GM12878 (cell line): ENCODE data around the gene PRKCI. TPM values are rescaled to one million over a fixed set of nuclear protein-coding genes. Genes with fewer than 3 reads are reported as not detected.

Source experiments
- ATAC-seq: fragments of 200-7000 bp; cut with Tn5 transposase; 3 replicates; pipeline ENCODE4 v1.9.1; 2020; ENCODE audit warnings: mild to moderate bottlenecking, moderate library complexity
- BruUV-seq: library from RNA; stranded (reverse); fragments of 400-500 nt; replicated peaks from 2 replicates; lab custom pipeline; 2021; lab: Mats Ljungman, UMichigan
- CTCF ChIA-PET: fragments of 300-600 bp; sonication (Branson Sonifier 250); formaldehyde crosslinking; extraction: SDS; loops from one replicate; lab custom pipeline; 2021; ENCODE audit warnings: inconsistent platforms; lab: Yijun Ruan, JAX
- POLR2A ChIA-PET: fragments of 350-600 bp; formaldehyde crosslinking; extraction: SDS; loops from one replicate; lab custom pipeline; 2021; ENCODE audit warnings: inconsistent platforms; lab: Charles Lee
- RAD21 ChIA-PET: fragments of 300-600 bp; sonication (Branson Sonifier 250); formaldehyde crosslinking; loops from one replicate; lab custom pipeline; 2023; ENCODE audit warnings: antibody characterized with exemption; ENCODE audit not compliant: unreplicated experiment; lab: Charles Lee
- SMC1A ChIA-PET: fragments of 300-600 bp; sonication (Branson Sonifier 250); formaldehyde crosslinking; loops from one replicate; lab custom pipeline; 2023; ENCODE audit not compliant: unreplicated experiment, uncharacterized antibody; lab: Charles Lee
- DNase-seq: peaks from one replicate; pipeline ENCODE4 v3.0.0-alpha.2; 2011; ENCODE audit warnings: low read depth, low spot score
- FAIRE-seq: peaks from 3 replicates; lab custom pipeline; 2011; peaks lifted over from hg19 to GRCh38; lab: Jason Lieb, UNC
- H2AFZ ChIP-seq: 2 replicates; pipeline ENCODE4 v1.6.0; 2011; ENCODE audit warnings: low read depth, low read length, control low read depth; ENCODE audit not compliant: control insufficient read depth
- H3K27ac ChIP-seq: 2 replicates; pipeline ENCODE4 v1.5.1; 2011; ENCODE audit warnings: control low read depth; ENCODE audit not compliant: control insufficient read depth, insufficient read depth
- H3K27me3 ChIP-seq, 2 experiments: replicated peaks in 1 of 2; 2 replicates each; pipeline versions ENCODE4 v1.6.0 to v1.6.1; 2011; ENCODE audit warnings: low read length in 1 of 2; ENCODE audit not compliant: control insufficient read depth in 2 of 2, insufficient read depth in 2 of 2
- H3K36me3 ChIP-seq, 2 experiments: 2 replicates each; pipeline ENCODE4 v1.5.1; 2011; ENCODE audit warnings: low read length in 1 of 2; ENCODE audit not compliant: control insufficient read depth in 2 of 2, insufficient read depth in 2 of 2
- H3K4me1 ChIP-seq: 2 replicates; pipeline ENCODE4 v1.6.1; 2011; ENCODE audit warnings: mild to moderate bottlenecking, low read length, moderate library complexity, mixed read lengths; ENCODE audit not compliant: control insufficient read depth, insufficient read depth
- H3K4me2 ChIP-seq: 2 replicates; pipeline ENCODE4 v1.6.0; 2011; ENCODE audit warnings: control low read depth; ENCODE audit not compliant: control insufficient read depth, insufficient read depth
- H3K4me3 ChIP-seq: fragments of 200-600 bp; sonication (generic); 2 replicates; pipeline ENCODE4 v1.5.1; 2016
- H3K79me2 ChIP-seq: 2 replicates; pipeline ENCODE4 v1.6.0; 2011; ENCODE audit warnings: low read length; ENCODE audit not compliant: control insufficient read depth, insufficient read depth
- H3K9ac ChIP-seq: 2 replicates; pipeline ENCODE4 v1.8.0; 2011; ENCODE audit warnings: low read length, control low read depth, mixed read lengths; ENCODE audit not compliant: control insufficient read depth, insufficient read depth
- H3K9me3 ChIP-seq: replicated peaks from 3 replicates; pipeline ENCODE4 v1.5.1; 2011; ENCODE audit warnings: mild to moderate bottlenecking, low read length; ENCODE audit not compliant: control insufficient read depth, insufficient read depth
- H4K20me1 ChIP-seq: 2 replicates; pipeline ENCODE4 v1.6.0; 2011; ENCODE audit not compliant: control insufficient read depth, insufficient read depth
- ASH2L ChIP-seq: fragments of 300-600, 200-600 bp; sonication (generic); IDR thresholded peaks from 2 replicates; pipeline ENCODE4 v1.6.1; 2017; ENCODE audit warnings: low read depth, mild to moderate bottlenecking, borderline replicate concordance
- ATF7 ChIP-seq: fragments of 450-650 bp; IDR thresholded peaks from 2 replicates; pipeline ENCODE4 v1.6.1; 2016; ENCODE audit warnings: low read depth, mild to moderate bottlenecking
- BCLAF1 ChIP-seq: fragments of 450-650 bp; IDR thresholded peaks from 2 replicates; pipeline ENCODE4 v1.6.1; 2017; ENCODE audit warnings: antibody characterized with exemption, mild to moderate bottlenecking, moderate library complexity
- CBX5 ChIP-seq: sonication (generic); IDR thresholded peaks from 2 replicates; pipeline ENCODE4 v1.6.1; 2016; ENCODE audit warnings: low read depth, moderate library complexity, mild to moderate bottlenecking, inconsistent platforms
- CREB1 ChIP-seq: IDR thresholded peaks from 2 replicates; pipeline ENCODE4 v1.6.1; 2012; ENCODE audit warnings: low read depth, mild to moderate bottlenecking, inconsistent platforms
- EP300 ChIP-seq, 2 experiments: fragments of 150-350 bp in 1 of 2; IDR thresholded peaks; 2 replicates each; pipeline ENCODE4 v1.6.1; 2011 to 2012; ENCODE audit warnings: low read depth in 2 of 2, low read length in 2 of 2, borderline replicate concordance in 1 of 2, improper control_type of control experiment in 1 of 2, inconsistent platforms in 1 of 2; ENCODE audit not compliant: control insufficient read depth in 1 of 2
- HDAC2 ChIP-seq: fragments of 200-600 bp; sonication (generic); IDR thresholded peaks from 2 replicates; pipeline ENCODE4 v1.6.1; 2017
- MYC ChIP-seq: IDR thresholded peaks from 2 replicates; pipeline ENCODE4 v1.6.1; 2011; ENCODE audit warnings: mild to moderate bottlenecking, low read length, moderate library complexity, inconsistent platforms; ENCODE audit not compliant: insufficient read depth, insufficient replicate concordance, insufficient read length, severe bottlenecking
- NRF1 ChIP-seq: conservative IDR thresholded peaks from 2 replicates; pipeline ENCODE4 v1.6.1; 2011; ENCODE audit warnings: mild to moderate bottlenecking, low read depth, low read length, improper control_type of control experiment
- SIN3A ChIP-seq: IDR thresholded peaks from 2 replicates; pipeline ENCODE4 v1.6.1; 2012; ENCODE audit warnings: low read depth, low read length, improper control_type of control experiment
- ZBTB33 ChIP-seq: fragments of 450-650 bp; IDR thresholded peaks from 2 replicates; pipeline ENCODE4 v1.6.1; 2017; ENCODE audit warnings: mild to moderate bottlenecking
- WGBS: methylation state at CpG from one replicate; pipeline ENCODE4 v1.1.6; 2016; ENCODE audit warnings: low lambda C conversion rate; ENCODE audit not compliant: insufficient replicate concordance, insufficient coverage; ENCODE audit errors: missing lambda C conversion rate; 5-methylcytosine and 5-hydroxymethylcytosine counted together
- in situ Hi-C: fragments of 300-500 bp; cut with MboI; formaldehyde crosslinking; loops from 9 replicates; pipeline ENCODE4 v1.14.3; 2018; ENCODE audit warnings: mixed read lengths
- intact Hi-C: fragments of 100-400 bp; cut with micrococcal nuclease; formaldehyde crosslinking; loops from one replicate; pipeline ENCODE4 v1.14.2; 2022; ENCODE audit not compliant: unreplicated experiment
- polyA plus RNA-seq, 11 experiments: library from polyadenylated mRNA; depleted of rRNA in 4 of 11; unstranded in 6 of 11; stranded (reverse) in 5 of 11; fragments of >200 nt; fragmentation: Nextera tagmentation in 4 of 11; fragmentation: Illumina TruSeq in 1 of 11; extraction: Ambion mirVana in 4 of 11; extraction: Trizol in 1 of 11; gene quantifications; 1 replicate in 1 of 11; 2 replicates in 10 of 11; pipeline versions ENCODE4 v1.2.1 to v1.2.3, GENCODE V29; 2011 to 2016; ENCODE audit warnings: inconsistent platforms in 2 of 11, missing spikeins in 2 of 11, low read depth in 1 of 11
- total RNA-seq, 4 experiments: library from RNA; depleted of rRNA in 3 of 4; stranded (reverse); fragments of >200 nt in 3 of 4; fragmentation: Illumina TruSeq in 1 of 4; extraction: Trizol in 1 of 4; gene quantifications; 2 replicates each; pipeline versions ENCODE4 v1.2.1 to v1.2.3, GENCODE V29; 2013 to 2021

PRKCI gene
- total and polyA plus RNA-seq, 10 of the 15 experiments (the other 5 are each of a cell fraction or from before 2014, with no cell fraction given) = 3.5 to 15.4 (median 11.8) TPM

DNA sequence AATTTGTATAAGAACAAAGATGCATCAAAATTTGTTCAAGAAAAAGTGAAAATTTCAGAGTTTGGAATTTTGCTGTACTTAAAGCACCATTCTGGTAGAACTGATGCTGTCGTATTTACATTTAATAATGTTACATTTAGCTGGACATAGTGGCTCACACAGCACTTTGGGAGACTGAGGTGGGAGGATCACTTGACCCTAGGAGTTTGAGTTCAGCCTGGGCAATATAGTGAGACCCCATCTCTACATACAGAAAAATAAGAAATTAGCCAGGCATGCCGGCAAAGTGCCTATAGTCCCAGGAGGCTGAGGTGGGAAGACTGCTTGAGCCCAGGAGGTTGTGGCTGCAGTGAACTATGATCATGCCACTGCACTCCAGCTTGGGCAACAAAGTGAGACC lies 83.8 kb downstream of the PRKCI start:
- no peak overlapping the region for H3K4me3 ChIP-seq
- FAIRE-seq (no peak), DNase-seq (no peak), ATAC-seq (no peak)
- H2AFZ ChIP-seq = no peak overlapping the region
- 100% methylated on average over 2 of the region's 2 CpGs for WGBS
- H3K9me3 ChIP-seq = no peaks in the 10 kb centered on the region
- ChIA-PET CTCF (interaction anchor here (0.6 to 5.6 kb wide), 2 partner anchors 10 to 107 kb away, joined by 3 to 113 read pairs; no protein-coding TSS in a partner anchor), POLR2A (no interaction called here), SMC1A (no interaction called here), RAD21 (no interaction called here)
- H3K4me1 ChIP-seq = no peaks in the 10 kb centered on the region
- no peaks in the 10 kb centered on the region for H4K20me1 ChIP-seq
- intact Hi-C loops (no loop called here), in situ Hi-C loops (loop anchor here (5.0 kb wide), 1 partner anchor 506 kb away; no protein-coding TSS in a partner anchor)
- BruUV-seq = no TSS peak
- 0 out of 4 replicates have a peak, but pooled peaks cover 0 to 2% of the 10 kb centered on the region in 2 experiments for H3K36me3 ChIP-seq
- no peak overlapping the region for H3K4me2 ChIP-seq
- H3K27me3 ChIP-seq = no peaks in the 10 kb centered on the region
- no peak overlapping the region for H3K9ac ChIP-seq
- H3K79me2 ChIP-seq = no peaks in the 10 kb centered on the region
- no peak overlapping the region for H3K27ac ChIP-seq
- no peak for TF ChIP-seq EP300 (IDR thresholded peaks at IDR 0.05; ENCODE audit: borderline replicate concordance in 1 of 2, control insufficient read depth in 1 of 2, low read depth in 2 of 2, low read length in 2 of 2)
- TF ChIP-seq BCLAF1 = no peak
- no peak for TF ChIP-seq ZBTB33
- no peak for TF ChIP-seq CBX5
- TF ChIP-seq CREB1 = no peak
- TF ChIP-seq MYC = no peak
- no peak for TF ChIP-seq HDAC2
- no peak for TF ChIP-seq ATF7
- TF ChIP-seq ASH2L = no peak
- no peak for TF ChIP-seq SIN3A
- no peak for TF ChIP-seq NRF1
